Ascending aorta (tissue), 2 donors: ENCODE measurements around the gene RBMS3. TPM values are rescaled to one million over a fixed set of nuclear protein-coding genes. Genes with fewer than 3 reads are reported as not detected.
A peak's percentile ranks its signal among the peaks of the same experiment; 100 is the strongest.
"Not testable (repeated sequence)": the region's sequence is repeated elsewhere in the genome, so short reads cannot be mapped to it uniquely, and the experiment has no call there.

Experiments used
- DNase-seq, 2 donors: peaks; one replicate each; pipeline ENCODE4 v3.0.0-alpha.2; 2019; ENCODE audit warnings: low spot score in 2 of 2
- H3K27ac ChIP-seq, 2 donors: fragments of 200-600 bp; sonication (generic); one replicate each; pipeline ENCODE4 v1.5.1; 2016 to 2017; ENCODE audit warnings: mild to moderate bottlenecking in 1 of 2
- H3K27me3 ChIP-seq: fragments of 200-600 bp; sonication (generic); one replicate; pipeline ENCODE4 v1.5.1; 2017
- H3K36me3 ChIP-seq, 2 donors: fragments of 200-600 bp; sonication (generic); one replicate each; pipeline ENCODE4 v1.5.1; 2016
- H3K4me1 ChIP-seq, 2 donors: fragments of 200-600 bp; sonication (generic); one replicate each; pipeline ENCODE4 v1.5.1; 2016 to 2017; ENCODE audit warnings: mild to moderate bottlenecking in 1 of 2
- H3K4me3 ChIP-seq, 2 donors: fragments of 200-600 bp; sonication (generic); one replicate each; pipeline ENCODE4 v1.5.1; 2016 to 2017; ENCODE audit warnings: mild to moderate bottlenecking in 1 of 2
- H3K9me3 ChIP-seq, 2 donors: fragments of 200-600 bp; sonication (generic); one replicate each; pipeline ENCODE4 v1.5.1; 2016
- CTCF ChIP-seq, 3 experiments: fragments of 200-600 bp in 2 of 3; fragments of 450-650 bp in 1 of 3; sonication (generic) in 2 of 3; IDR thresholded peaks; one replicate each; pipeline ENCODE4 v1.5.1; 2016 to 2019; ENCODE audit warnings: antibody characterized with exemption in 3 of 3, mild to moderate bottlenecking in 1 of 3, moderate library complexity in 1 of 3
- intact Hi-C: fragments of 100-400 bp; cut with DNase I; formaldehyde crosslinking; loops from one replicate; pipeline ENCODE4 v1.15.1; 2023
- total RNA-seq: library from RNA; depleted of rRNA; stranded (reverse); fragments of >200 nt; gene quantifications from one replicate; pipeline ENCODE4 v1.1.0, GENCODE V29; 2016

Gene RBMS3
- total RNA-seq, 1 donor from 2014 or later, result 65.8 TPM

GRCh38 chr3:29384640-29385039 is 103.8 kb downstream of the RBMS3 start:
- peak in 1 of 2 donors; percentile 67 for DNase-seq
- Histone ChIP-seq H3K9me3 (peaks cover 0 to 4% of the 10 kb centered on the region in 2 donors), H3K27ac (peak overlapping the region; percentile 77 to 84), H3K36me3 (no peaks in the 10 kb centered on the region), H3K4me3 (peak overlapping the region in 1 of 2 donors; percentile 9), H3K27me3 (no peaks in the 10 kb centered on the region), H3K4me1 (peaks cover 2 to 37% of the 10 kb centered on the region in 2 donors)
- TF ChIP-seq CTCF (IDR thresholded peaks at IDR 0.05), result no peak
- intact Hi-C loops, result loop anchor here (5.0 kb wide), 2 partner anchors 47 to 102 kb away; partner anchors contain the start of gene RBMS3

- intact Hi-C loops, result loop anchor here (5.0 kb wide), 1 partner anchor 48 kb away; no protein-coding TSS in a partner anchor
- H3K27ac ChIP-seq, result peak overlapping the region; percentile 77 to 84
- TF ChIP-seq CTCF (IDR thresholded peaks at IDR 0.05), result no peak
- peak overlapping the region in 1 of 2 donors; percentile 9 for H3K4me3 ChIP-seq
- peaks cover 2 to 39% of the 10 kb centered on the region in 2 donors for H3K4me1 ChIP-seq
- H3K36me3 ChIP-seq, result no peaks in the 10 kb centered on the region
- H3K27me3 ChIP-seq, result no peaks in the 10 kb centered on the region
- H3K9me3 ChIP-seq, result peaks cover 0 to 4% of the 10 kb centered on the region in 2 donors
- no peak for DNase-seq
Observed at GRCh38 chr3:29385046-29385830, 104.4 kb downstream of the RBMS3 start.

DNA sequence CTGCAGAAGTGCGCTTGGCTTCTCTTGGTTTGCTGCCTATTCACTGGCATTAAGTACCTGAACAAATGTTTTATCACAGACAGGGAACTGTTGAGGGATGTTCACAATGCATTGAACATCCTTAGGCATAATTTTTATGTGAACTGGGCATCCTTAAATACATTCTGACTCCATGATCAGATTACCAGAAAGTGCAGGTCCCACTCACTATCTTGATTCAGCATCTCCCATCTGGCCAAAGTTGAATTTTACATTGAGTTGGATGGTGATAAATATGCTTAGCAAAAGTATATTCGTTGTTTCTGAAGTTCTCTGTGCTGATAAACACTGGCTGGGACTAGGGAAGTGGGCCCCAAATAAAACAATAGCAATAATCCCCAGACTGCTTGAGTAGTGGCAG is 108.5 kb downstream of the RBMS3 start:
- H3K27ac ChIP-seq, result no peak overlapping the region
- no peak overlapping the region for H3K4me3 ChIP-seq
- no peaks in the 10 kb centered on the region for H3K9me3 ChIP-seq
- no peak for TF ChIP-seq CTCF (IDR thresholded peaks at IDR 0.05)
- no peak for DNase-seq
- intact Hi-C loops, result loop anchor here (5.0 kb wide), 1 partner anchor 52 kb away; no protein-coding TSS in a partner anchor
- no peaks in the 10 kb centered on the region for H3K27me3 ChIP-seq
- no peaks in the 10 kb centered on the region for H3K36me3 ChIP-seq
- H3K4me1 ChIP-seq, result peaks cover 0 to 21% of the 10 kb centered on the region in 2 donors

DNA sequence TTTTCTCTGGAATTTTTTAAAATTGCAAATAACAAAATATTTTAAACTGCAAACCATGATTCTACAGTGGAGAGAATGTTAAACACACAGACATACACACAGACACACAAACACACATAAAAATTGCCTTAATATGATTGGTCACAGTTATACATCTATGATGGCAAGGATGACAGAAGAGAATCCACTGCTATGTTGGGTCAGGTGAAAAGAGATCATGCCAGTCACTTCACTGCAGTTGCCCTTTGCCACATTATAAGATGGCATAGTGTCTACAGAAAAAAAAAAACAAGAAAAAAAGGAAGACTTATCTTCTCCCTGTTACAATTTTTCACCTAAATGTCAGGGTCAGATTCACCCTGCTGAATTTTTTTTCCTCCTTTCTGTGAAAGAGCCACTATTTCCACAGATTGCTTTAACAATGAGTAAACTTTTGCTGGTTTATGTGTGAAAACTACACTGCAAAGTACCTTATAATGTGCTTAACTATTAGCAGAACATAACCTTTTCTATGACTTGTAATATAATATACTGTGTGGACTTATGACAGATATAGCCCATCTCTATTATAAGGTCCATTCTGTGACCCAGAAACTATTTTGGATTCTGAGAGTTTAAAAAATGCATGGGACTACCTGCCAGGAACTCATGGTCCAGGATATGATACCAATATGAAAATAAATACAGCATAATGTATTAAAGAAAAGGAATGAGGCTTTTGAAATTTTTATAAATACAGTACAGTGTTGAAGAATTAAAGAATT is 111.9 kb downstream of the RBMS3 start:
- no peak for TF ChIP-seq CTCF (IDR thresholded peaks at IDR 0.05)
- Histone ChIP-seq H3K4me1 (peaks cover 0 to 6% of the 10 kb centered on the region in 2 donors), H3K9me3 (no peaks in the 10 kb centered on the region), H3K36me3 (no peaks in the 10 kb centered on the region), H3K4me3 (no peak overlapping the region), H3K27ac (no peak overlapping the region), H3K27me3 (no peaks in the 10 kb centered on the region)
- DNase-seq, result no peak
- intact Hi-C loops, result no loop called here

DNA sequence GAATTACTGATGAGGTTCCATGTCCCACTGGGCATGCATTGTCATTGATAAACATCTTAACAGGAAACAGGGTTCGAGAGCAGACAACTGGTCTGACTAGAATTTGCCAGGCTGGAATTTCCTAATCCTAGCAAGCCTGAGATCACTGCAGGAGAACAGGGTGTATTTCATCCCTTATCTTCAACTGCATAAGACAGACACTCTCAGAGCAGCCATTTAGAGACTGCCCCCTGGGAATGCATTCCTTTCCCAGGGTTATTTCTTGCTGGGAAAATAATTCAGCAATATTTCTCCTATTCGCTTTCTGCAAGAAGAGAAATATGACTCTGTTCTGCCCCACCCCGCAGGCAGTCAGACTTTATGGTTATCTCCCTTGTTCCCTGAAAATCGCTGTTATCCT is 113.1 kb downstream of the RBMS3 start:
- H3K27me3 ChIP-seq, H3K27ac ChIP-seq, intact Hi-C loops, H3K9me3 ChIP-seq, H3K4me3 ChIP-seq, H3K36me3 ChIP-seq, DNase-seq: not testable (repeated sequence)
- H3K4me1 ChIP-seq, result peaks cover 0 to 12% of the 10 kb centered on the region in 2 donors

DNA sequence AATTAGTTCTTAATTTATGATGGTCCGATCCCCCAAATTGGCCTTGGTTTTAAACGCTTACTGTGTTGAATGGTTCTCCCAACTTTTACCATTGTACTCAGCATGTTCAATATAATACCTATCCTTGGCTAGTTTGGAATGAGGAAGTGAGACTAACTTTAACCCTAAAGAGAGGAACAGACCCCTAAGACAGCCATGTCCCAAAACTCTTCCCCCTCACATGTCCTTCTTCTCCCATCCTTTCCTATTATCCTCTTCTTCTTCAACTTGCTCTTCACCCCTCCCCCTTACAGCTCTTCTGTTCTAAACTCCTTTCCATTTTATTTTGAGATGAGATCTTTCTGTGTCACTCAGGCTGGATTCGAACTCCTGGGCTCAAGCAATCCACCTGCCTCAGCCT is 116.5 kb downstream of the RBMS3 start:
- TF ChIP-seq CTCF (IDR thresholded peaks at IDR 0.05), result no peak
- no peak for DNase-seq
- intact Hi-C loops, result no loop called here

More for the DNA sequence above, 116.5 kb downstream of the RBMS3 start:
- H3K4me1 ChIP-seq, result peaks cover 0 to 6% of the 10 kb centered on the region in 2 donors
- H3K4me3 ChIP-seq, result no peak overlapping the region
- H3K27ac ChIP-seq, result no peak overlapping the region
- H3K9me3 ChIP-seq, result no peaks in the 10 kb centered on the region
- no peaks in the 10 kb centered on the region for H3K36me3 ChIP-seq
- H3K27me3 ChIP-seq, result no peaks in the 10 kb centered on the region
